BE2C (cell line): ENCODE results near the gene GRSF1.

Experiments used
- DNase-seq: peaks from one replicate; pipeline ENCODE4 v3.0.0-alpha.2; 2020
- H3K27me3 ChIP-seq: fragments of 250-450 bp; sonication (Bioruptor Pico); 2 replicates; pipeline ENCODE4 v1.5.1; 2020; ENCODE audit warnings: mild to moderate bottlenecking
- H3K36me3 ChIP-seq: fragments of 250-450 bp; sonication (Bioruptor Pico); 2 replicates; pipeline ENCODE4 v1.5.1; 2020; ENCODE audit warnings: mild to moderate bottlenecking
- H3K4me1 ChIP-seq: fragments of 250-450 bp; sonication (Bioruptor Pico); 2 replicates; pipeline ENCODE4 v1.5.1; 2020
- H3K4me3 ChIP-seq: 2 replicates; pipeline ENCODE4 v1.5.1; 2011; ENCODE audit warnings: low read depth, low read length
- H3K9me3 ChIP-seq: fragments of 250-450 bp; sonication (Bioruptor Pico); 2 replicates; pipeline ENCODE4 v1.5.1; 2020
- TF ChIP-seq, protein P1 (sequence below): IDR thresholded peaks from 2 replicates; pipeline ENCODE4 v1.5.1; 2012; ENCODE audit warnings: mild to moderate bottlenecking, low read depth, low read length

Gene GRSF1

DNA sequence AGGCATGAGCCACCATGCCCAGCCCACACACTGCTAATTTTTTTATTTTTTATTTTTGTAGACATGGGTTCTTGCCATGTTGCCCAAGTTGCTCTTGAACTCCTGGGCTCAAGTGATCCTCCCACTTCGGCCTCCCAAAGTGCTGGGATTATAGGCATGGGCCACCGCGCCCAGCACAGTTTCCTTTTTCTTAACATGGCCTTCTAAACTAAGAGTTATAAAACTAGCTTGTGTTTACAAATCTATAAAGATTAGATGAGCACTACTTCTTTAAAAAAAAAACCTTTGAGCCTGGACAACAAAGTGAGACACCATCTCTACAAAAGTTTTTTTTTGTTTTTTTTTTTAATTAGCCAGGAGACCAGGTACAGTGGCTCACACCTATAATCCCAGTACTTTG, 10.7 kb downstream of the GRSF1 start:
- no peaks in the 10 kb centered on the region for H3K27me3 ChIP-seq
- TF ChIP-seq, protein P1, sequence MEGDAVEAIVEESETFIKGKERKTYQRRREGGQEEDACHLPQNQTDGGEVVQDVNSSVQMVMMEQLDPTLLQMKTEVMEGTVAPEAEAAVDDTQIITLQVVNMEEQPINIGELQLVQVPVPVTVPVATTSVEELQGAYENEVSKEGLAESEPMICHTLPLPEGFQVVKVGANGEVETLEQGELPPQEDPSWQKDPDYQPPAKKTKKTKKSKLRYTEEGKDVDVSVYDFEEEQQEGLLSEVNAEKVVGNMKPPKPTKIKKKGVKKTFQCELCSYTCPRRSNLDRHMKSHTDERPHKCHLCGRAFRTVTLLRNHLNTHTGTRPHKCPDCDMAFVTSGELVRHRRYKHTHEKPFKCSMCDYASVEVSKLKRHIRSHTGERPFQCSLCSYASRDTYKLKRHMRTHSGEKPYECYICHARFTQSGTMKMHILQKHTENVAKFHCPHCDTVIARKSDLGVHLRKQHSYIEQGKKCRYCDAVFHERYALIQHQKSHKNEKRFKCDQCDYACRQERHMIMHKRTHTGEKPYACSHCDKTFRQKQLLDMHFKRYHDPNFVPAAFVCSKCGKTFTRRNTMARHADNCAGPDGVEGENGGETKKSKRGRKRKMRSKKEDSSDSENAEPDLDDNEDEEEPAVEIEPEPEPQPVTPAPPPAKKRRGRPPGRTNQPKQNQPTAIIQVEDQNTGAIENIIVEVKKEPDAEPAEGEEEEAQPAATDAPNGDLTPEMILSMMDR = no peak
- no peak overlapping the region for H3K4me3 ChIP-seq
- no peaks in the 10 kb centered on the region for H3K4me1 ChIP-seq
- H3K36me3 ChIP-seq = peaks cover 92% of the 10 kb centered on the region
- H3K9me3 ChIP-seq = no peaks in the 10 kb centered on the region
- DNase-seq = no peak

DNA sequence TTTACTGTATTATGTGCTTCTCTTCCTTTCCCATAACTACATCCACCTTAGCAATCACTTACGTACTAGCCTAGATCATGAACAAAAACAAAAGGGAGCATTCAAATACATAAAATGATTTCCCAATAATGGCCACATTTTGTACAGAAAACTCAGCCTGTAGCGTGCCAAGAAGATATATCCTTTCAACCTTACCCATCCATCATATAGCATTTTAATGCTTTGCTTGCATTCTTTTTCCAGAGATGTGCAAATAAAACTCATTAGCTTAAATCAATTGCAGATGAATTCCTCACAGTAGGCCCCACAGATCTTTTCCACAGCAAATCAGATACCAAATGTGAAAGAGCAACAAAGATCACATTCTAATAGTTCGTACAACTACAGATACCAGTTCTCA, 20.8 kb downstream of the GRSF1 start:
- no peak for DNase-seq
- H3K36me3 ChIP-seq = peaks cover 52% of the 10 kb centered on the region
- H3K27me3 ChIP-seq = no peaks in the 10 kb centered on the region
- H3K4me1 ChIP-seq = no peaks in the 10 kb centered on the region
- TF ChIP-seq, protein P1 = no peak
- H3K4me3 ChIP-seq = no peak overlapping the region
- no peaks in the 10 kb centered on the region for H3K9me3 ChIP-seq

DNA sequence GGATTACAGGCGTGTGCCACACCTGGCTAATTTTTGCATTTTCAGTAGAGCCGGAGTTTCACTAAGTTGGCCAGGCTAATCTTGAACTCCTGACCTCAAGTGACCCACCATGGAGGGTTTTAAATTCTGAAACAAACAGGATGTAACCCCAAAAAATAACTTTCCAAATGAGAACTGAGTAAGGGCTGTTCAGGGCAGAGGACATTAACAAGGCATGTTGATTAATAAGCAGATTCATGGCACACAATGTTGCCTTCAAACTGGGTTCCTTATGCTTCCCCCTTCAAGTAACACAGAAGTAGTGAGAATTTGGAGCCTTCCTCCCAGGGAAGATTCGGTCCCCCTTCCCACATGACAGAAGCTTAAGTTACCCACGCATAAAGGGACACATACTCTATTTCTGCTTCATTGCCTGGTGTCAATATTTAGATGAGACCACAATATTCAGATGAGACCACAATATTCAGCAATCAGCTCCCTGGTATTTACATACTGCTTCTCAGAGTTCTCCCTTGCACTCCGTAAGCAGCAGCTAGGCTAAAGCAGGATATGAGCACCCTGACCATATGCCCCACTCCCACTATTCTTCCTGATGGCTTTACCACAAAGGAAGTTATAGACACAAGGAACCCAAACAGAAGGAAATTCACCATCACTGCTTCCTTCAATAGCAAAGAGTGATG, 21.4 kb downstream of the GRSF1 start:
- H3K27me3 ChIP-seq = no peaks in the 10 kb centered on the region
- no peaks in the 10 kb centered on the region for H3K4me1 ChIP-seq
- no peak for DNase-seq
- peaks cover 46% of the 10 kb centered on the region for H3K36me3 ChIP-seq
- no peaks in the 10 kb centered on the region for H3K9me3 ChIP-seq
- TF ChIP-seq, protein P1 = no peak
- H3K4me3 ChIP-seq = no peak overlapping the region

DNA sequence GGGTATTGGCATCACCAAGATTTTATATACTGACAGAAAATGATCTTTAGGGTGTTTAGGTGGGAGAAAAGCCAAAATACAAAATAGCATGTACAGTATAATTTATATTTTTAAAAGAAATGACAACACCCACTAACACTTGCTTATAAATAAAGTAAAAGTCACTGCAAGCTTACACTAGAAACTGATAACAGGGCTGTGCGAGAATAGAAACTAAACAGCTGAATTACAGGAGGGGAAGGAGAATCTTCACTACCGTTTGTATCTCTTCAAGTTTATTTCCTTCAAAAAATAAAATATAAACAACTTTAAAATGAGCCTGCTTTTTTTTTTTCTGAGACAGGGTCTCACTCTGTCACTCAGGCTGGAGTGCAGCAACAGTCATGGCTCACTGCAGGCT, 22.8 kb downstream of the GRSF1 start:
- no peak for DNase-seq
- TF ChIP-seq, protein P1 = no peak
- no peaks in the 10 kb centered on the region for H3K27me3 ChIP-seq
- no peaks in the 10 kb centered on the region for H3K4me1 ChIP-seq
- H3K9me3 ChIP-seq = no peaks in the 10 kb centered on the region
- peaks cover 35% of the 10 kb centered on the region for H3K36me3 ChIP-seq
- no peak overlapping the region for H3K4me3 ChIP-seq

DNA sequence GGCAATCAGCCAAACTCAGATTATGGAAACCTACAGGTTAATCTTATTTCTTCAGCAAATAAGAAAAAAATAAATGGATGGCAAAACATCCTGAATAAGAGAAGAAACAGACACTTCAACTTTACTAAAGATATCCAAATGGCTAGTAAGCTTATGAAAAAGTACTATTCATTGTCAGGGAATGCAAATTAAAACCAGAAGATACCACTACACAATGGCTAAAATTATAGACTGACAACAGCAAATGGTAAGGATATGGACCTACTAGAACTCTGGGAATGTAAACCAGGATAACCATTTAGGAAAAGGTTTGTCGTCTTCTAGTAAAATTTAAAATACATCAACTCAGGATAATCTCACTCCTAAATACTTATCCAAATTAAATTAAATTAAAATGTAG, 24.3 kb downstream of the GRSF1 start:
- TF ChIP-seq, protein P1 = no peak
- no peaks in the 10 kb centered on the region for H3K27me3 ChIP-seq
- H3K4me3 ChIP-seq = no peak overlapping the region
- DNase-seq = no peak
- H3K4me1 ChIP-seq = no peaks in the 10 kb centered on the region
- H3K36me3 ChIP-seq = peaks cover 23% of the 10 kb centered on the region
- H3K9me3 ChIP-seq = no peaks in the 10 kb centered on the region

DNA sequence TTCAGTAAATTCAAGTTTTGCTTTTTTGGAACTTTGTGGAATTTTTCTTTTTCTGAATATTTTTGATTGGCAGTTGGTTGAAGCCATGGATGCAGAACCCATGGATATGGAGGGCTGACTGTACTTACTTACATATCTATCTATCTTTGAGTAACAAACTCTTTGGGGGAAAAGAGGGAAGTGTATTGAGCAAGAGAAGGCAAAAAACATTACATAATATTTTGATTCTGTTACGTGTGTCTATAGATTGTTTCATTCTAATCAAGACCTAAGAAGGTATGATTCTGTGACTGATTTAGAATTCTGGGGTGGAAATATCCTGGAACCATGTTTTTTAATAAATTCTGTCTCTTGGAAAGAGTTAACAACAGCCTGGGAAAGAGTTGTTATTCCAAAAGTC, 31.5 kb downstream of the GRSF1 start:
- no peak for DNase-seq
- H3K4me1 ChIP-seq = no peaks in the 10 kb centered on the region
- H3K36me3 ChIP-seq = peaks cover 10% of the 10 kb centered on the region
- TF ChIP-seq, protein P1 = no peak
- no peak overlapping the region for H3K4me3 ChIP-seq
- no peaks in the 10 kb centered on the region for H3K27me3 ChIP-seq
- no peaks in the 10 kb centered on the region for H3K9me3 ChIP-seq
